Kidney (tissue), 14 donors: ENCODE results near the gene ISG20L2. TPM values are rescaled to one million over a fixed set of nuclear protein-coding genes. Genes with fewer than 3 reads are reported as not detected.

Experiments used
- DNase-seq, 5 donors: peaks; one replicate each; pipeline ENCODE4 v3.0.0-alpha.2; 2013 to 2020
- FAIRE-seq: peaks from 2 replicates; lab custom pipeline; 2012; peaks lifted over from hg19 to GRCh38; lab: Jason Lieb, UNC
- H3K27ac ChIP-seq, 2 donors: one replicate each; pipeline ENCODE4 v1.7.0; 2013; ENCODE audit warnings: low read depth in 2 of 2, low read length in 2 of 2, inconsistent platforms in 1 of 2
- H3K27me3 ChIP-seq: one replicate; pipeline ENCODE4 v1.7.1; 2013; ENCODE audit warnings: low read length, inconsistent platforms; ENCODE audit not compliant: control insufficient read depth, insufficient read depth
- H3K36me3 ChIP-seq, 3 donors: one replicate each; pipeline versions ENCODE4 v1.7.0 to v1.7.1; 2013; ENCODE audit warnings: low read length in 3 of 3, control low read depth in 1 of 3, inconsistent platforms in 1 of 3; ENCODE audit not compliant: insufficient read depth in 3 of 3, control insufficient read depth in 2 of 3
- H3K4me1 ChIP-seq, 3 donors: one replicate each; pipeline versions ENCODE4 v1.7.0 to v1.7.1; 2013; ENCODE audit warnings: low read length in 3 of 3, inconsistent platforms in 1 of 3, low read depth in 1 of 3; ENCODE audit not compliant: control insufficient read depth in 2 of 3, insufficient read depth in 2 of 3
- H3K4me3 ChIP-seq, 3 donors: one replicate each; pipeline versions ENCODE4 v1.7.0 to v1.8.1; 2013; ENCODE audit warnings: low read length in 3 of 3, control low read depth in 1 of 3, inconsistent platforms in 1 of 3
- H3K9ac ChIP-seq, 3 donors: one replicate each; pipeline versions ENCODE4 v1.7.0 to v1.7.1; 2013; ENCODE audit warnings: low read length in 3 of 3, control low read depth in 1 of 3, inconsistent platforms in 1 of 3
- H3K9me3 ChIP-seq, 3 donors: one replicate each; pipeline versions ENCODE4 v1.7.0 to v1.7.1; 2013; ENCODE audit warnings: low read length in 3 of 3, control low read depth in 1 of 3, inconsistent platforms in 1 of 3; ENCODE audit not compliant: control insufficient read depth in 2 of 3, insufficient read depth in 1 of 3
- CTCF ChIP-seq: IDR thresholded peaks from 3 replicates; pipeline ENCODE4 v1.5.1; 2012; ENCODE audit warnings: mild to moderate bottlenecking, moderate library complexity, borderline replicate concordance; ENCODE audit not compliant: insufficient read depth; ENCODE audit errors: extremely low read depth
- intact Hi-C: fragments of 100-400 bp; cut with DNase I; formaldehyde crosslinking; loops from one replicate; pipeline ENCODE4 v1.11.1; 2022
- polyA plus RNA-seq: library from polyadenylated mRNA; stranded (reverse); fragments of 350-450 nt; fragmentation: Illumina TruSeq; extraction: RNeasy Lipid Tissue Mini Kit (QIAGEN cat#74804); gene quantifications from one replicate; pipeline ENCODE4 v1.2.3, GENCODE V29; 2014; ENCODE audit warnings: low read depth, low replicate concordance; ENCODE audit not compliant: insufficient read depth
- total RNA-seq: library from RNA; stranded (reverse); fragmentation: NEBNext Ultra II Directional; extraction: Animal tissue kit (Norgen Biotek cat#: 25700); gene quantifications from one replicate; pipeline ENCODE4 v1.2.1, GENCODE V29; 2021
- donor health status: control.
- donor health status: control.
- donor health status: control.
- donor health status: control.
- donor health status: control.
- donor health status: DM: yes; HTN: yes; CAD: no.
- donor health status: Normal renal cell carcinoma (clear cell type).

ISG20L2 gene
- total and polyA plus RNA-seq, 2 donors from 2014 or later = 13.3 to 23.3 TPM

- Histone ChIP-seq H3K9me3 (no peaks in the 10 kb centered on the region), H3K27ac (peak overlapping the region; percentile 94 to 96), H3K27me3 (no peaks in the 10 kb centered on the region), H3K9ac (peak overlapping the region; percentile 85 to 99 (median 93)), H3K4me3 (peak overlapping the region; percentile 81 to 98 (median 96)), H3K36me3 (peaks cover 0 to 7% (median 6%) of the 10 kb centered on the region in 3 donors), H3K4me1 (peaks cover 0 to 26% (median 19%) of the 10 kb centered on the region in 3 donors)
- peak in 3 of 5 donors; percentile 61 to 90 (median 82) for DNase-seq
- no peak for TF ChIP-seq CTCF
- intact Hi-C loops = no loop called here
- no peak for FAIRE-seq
These were observed 39.5 kb upstream of the ISG20L2 start for GRCh38 chr1:156767879-156768604.

GRCh38 chr1:156767101-156767878 lies 38.7 kb upstream of the ISG20L2 start, which contains the start of gene PRCC:
Gene PRCC (plus strand): TSS chr1:156767535. CDS start chr1:156767772, 237 bp downstream.
- intact Hi-C loops = no loop called here
- Histone ChIP-seq H3K4me3 (peak within 1 kb of the TSS; percentile 81 to 98 (median 96)), H3K4me1 (peaks cover 0 to 22% (median 16%) of the 10 kb centered on the region in 3 donors), H3K36me3 (peaks cover 0 to 7% (median 6%) of the 10 kb centered on the region in 3 donors), H3K9ac (peak within 1 kb of the TSS; percentile 86 to 99 (median 93)), H3K9me3 (no peaks in the 10 kb centered on the region), H3K27ac (peak within 1 kb of the TSS; percentile 94 to 96), H3K27me3 (no peaks in the 10 kb centered on the region)
- DNase-seq (peak; percentile 99 to 100 (median 100)), FAIRE-seq (peak; percentile 96)
- peak; percentile 12 for TF ChIP-seq CTCF

- Histone ChIP-seq H3K9me3 (no peaks in the 10 kb centered on the region), H3K36me3 (peaks cover 0 to 7% (median 6%) of the 10 kb centered on the region in 3 donors), H3K4me3 (peak overlapping the region; percentile 81 to 98 (median 92)), H3K27ac (peak overlapping the region; percentile 76 to 96), H3K4me1 (peaks cover 0 to 22% (median 16%) of the 10 kb centered on the region in 3 donors), H3K9ac (peak overlapping the region; percentile 86 to 93 (median 88)), H3K27me3 (no peaks in the 10 kb centered on the region)
- FAIRE-seq (no peak), DNase-seq (peak in 2 of 5 donors; percentile 40 to 58)
- intact Hi-C loops = no loop called here
- TF ChIP-seq CTCF = no peak
These were observed 37.9 kb upstream of the ISG20L2 start for GRCh38 chr1:156766298-156767100.
